Measurements from ENCODE around the gene PTPRU.

DNA sequence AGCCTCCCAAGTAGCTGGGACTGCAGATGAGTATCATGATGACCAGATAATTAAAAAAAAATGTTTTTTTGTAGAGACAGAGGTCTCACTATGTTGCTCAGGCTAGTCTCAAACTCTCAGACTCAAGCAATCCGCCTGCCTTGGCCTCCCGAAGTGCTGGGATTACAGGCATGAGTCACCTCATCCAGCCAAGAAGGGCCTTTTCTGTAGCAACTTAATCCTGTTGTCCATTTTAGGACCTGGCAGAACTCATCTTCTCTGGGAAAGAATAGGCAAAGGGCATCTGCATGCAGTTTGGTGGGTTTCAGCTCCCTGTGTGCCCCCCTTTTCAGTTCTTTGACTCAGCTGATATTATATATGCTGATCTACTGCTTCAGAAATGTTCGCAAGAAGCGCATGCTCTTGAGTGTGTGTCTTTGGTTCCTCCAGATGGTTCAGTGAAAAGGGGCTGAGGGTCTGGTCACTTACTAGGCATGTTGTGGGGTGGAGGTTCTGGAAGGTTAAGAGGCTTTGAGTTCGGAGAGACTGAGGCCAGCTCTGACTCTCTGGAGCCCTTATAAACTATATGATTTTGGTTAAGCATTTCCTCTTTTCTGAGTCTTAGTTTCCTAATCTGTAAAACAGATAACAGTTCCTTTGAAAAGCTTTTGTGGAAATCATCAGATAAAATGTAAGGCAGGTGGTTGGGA, 35.3 kb upstream of the PTPRU start:
- TF ChIP-seq CTCF (IDR thresholded peaks at IDR 0.05; ENCODE audit: low read depth, low read length, poor library complexity, severe bottlenecking): no peak
- no peak for TF ChIP-seq EZH2phosphoT487 (IDR thresholded peaks at IDR 0.05; ENCODE audit: borderline replicate concordance, low read length)
